Measurements from ENCODE around the gene TMEM35A. TPM values are rescaled to one million over a fixed set of nuclear protein-coding genes. Genes with fewer than 3 reads are reported as not detected.
A peak's percentile ranks its signal among the peaks of the same experiment; 100 is the strongest.

Gene TMEM35A
- total and polyA plus RNA-seq, 2 donors from 2014 or later: 0.75 to 1.1 TPM

GRCh38 chrX:101079736-101080270 is 1.1 kb downstream of the TMEM35A start:
- intact Hi-C loops (cut with DNase I): no loop called here
- no peak overlapping the region for H3K9ac ChIP-seq (ENCODE audit: low read length in 3 of 3)
- peak in 1 of 5 donors; percentile 7 for DNase-seq
- H3K27me3 ChIP-seq (ENCODE audit: control insufficient read depth, insufficient read depth, low read length): no peaks in the 10 kb centered on the region
- H3K36me3 ChIP-seq (ENCODE audit: control insufficient read depth in 2 of 3, insufficient read depth in 3 of 3, low read length in 3 of 3): no peaks in the 10 kb centered on the region
- TF ChIP-seq, protein P1, sequence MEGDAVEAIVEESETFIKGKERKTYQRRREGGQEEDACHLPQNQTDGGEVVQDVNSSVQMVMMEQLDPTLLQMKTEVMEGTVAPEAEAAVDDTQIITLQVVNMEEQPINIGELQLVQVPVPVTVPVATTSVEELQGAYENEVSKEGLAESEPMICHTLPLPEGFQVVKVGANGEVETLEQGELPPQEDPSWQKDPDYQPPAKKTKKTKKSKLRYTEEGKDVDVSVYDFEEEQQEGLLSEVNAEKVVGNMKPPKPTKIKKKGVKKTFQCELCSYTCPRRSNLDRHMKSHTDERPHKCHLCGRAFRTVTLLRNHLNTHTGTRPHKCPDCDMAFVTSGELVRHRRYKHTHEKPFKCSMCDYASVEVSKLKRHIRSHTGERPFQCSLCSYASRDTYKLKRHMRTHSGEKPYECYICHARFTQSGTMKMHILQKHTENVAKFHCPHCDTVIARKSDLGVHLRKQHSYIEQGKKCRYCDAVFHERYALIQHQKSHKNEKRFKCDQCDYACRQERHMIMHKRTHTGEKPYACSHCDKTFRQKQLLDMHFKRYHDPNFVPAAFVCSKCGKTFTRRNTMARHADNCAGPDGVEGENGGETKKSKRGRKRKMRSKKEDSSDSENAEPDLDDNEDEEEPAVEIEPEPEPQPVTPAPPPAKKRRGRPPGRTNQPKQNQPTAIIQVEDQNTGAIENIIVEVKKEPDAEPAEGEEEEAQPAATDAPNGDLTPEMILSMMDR (IDR thresholded peaks at IDR 0.05; ENCODE audit: borderline replicate concordance, extremely low read depth, insufficient read depth): no peak
- H3K4me1 ChIP-seq (ENCODE audit: control insufficient read depth in 2 of 3, insufficient read depth in 2 of 3, low read depth in 1 of 3, low read length in 3 of 3): no peaks in the 10 kb centered on the region
- no peak overlapping the region for H3K27ac ChIP-seq (ENCODE audit: low read depth in 2 of 2, low read length in 2 of 2)
- H3K4me3 ChIP-seq (ENCODE audit: low read length in 3 of 3): peak overlapping the region in 1 of 3 donors; percentile 58
- no peaks in the 10 kb centered on the region for H3K9me3 ChIP-seq (ENCODE audit: control insufficient read depth in 2 of 3, insufficient read depth in 1 of 3, low read length in 3 of 3)
- FAIRE-seq: no peak

GRCh38 chrX:101080326-101081124 is 1.8 kb downstream of the TMEM35A start:
- Histone ChIP-seq H3K4me1 (ENCODE audit: control insufficient read depth in 2 of 3, insufficient read depth in 2 of 3, low read depth in 1 of 3, low read length in 3 of 3) (no peaks in the 10 kb centered on the region), H3K4me3 (ENCODE audit: low read length in 3 of 3) (no peak overlapping the region), H3K36me3 (ENCODE audit: control insufficient read depth in 2 of 3, insufficient read depth in 3 of 3, low read length in 3 of 3) (no peaks in the 10 kb centered on the region), H3K9me3 (ENCODE audit: control insufficient read depth in 2 of 3, insufficient read depth in 1 of 3, low read length in 3 of 3) (no peaks in the 10 kb centered on the region), H3K9ac (ENCODE audit: low read length in 3 of 3) (no peak overlapping the region), H3K27ac (ENCODE audit: low read depth in 2 of 2, low read length in 2 of 2) (no peak overlapping the region), H3K27me3 (ENCODE audit: control insufficient read depth, insufficient read depth, low read length) (no peaks in the 10 kb centered on the region)
- FAIRE-seq: no peak
- no peak for DNase-seq
- TF ChIP-seq, protein P1 (IDR thresholded peaks at IDR 0.05; ENCODE audit: borderline replicate concordance, extremely low read depth, insufficient read depth): no peak
- intact Hi-C loops (cut with DNase I): no loop called here

- no peaks in the 10 kb centered on the region for H3K9me3 ChIP-seq (ENCODE audit: control insufficient read depth in 2 of 3, insufficient read depth in 1 of 3, low read length in 3 of 3)
- no peak for FAIRE-seq
- H3K27me3 ChIP-seq (ENCODE audit: control insufficient read depth, insufficient read depth, low read length): no peaks in the 10 kb centered on the region
- H3K27ac ChIP-seq (ENCODE audit: low read depth in 2 of 2, low read length in 2 of 2): no peak overlapping the region
- TF ChIP-seq, protein P1 (IDR thresholded peaks at IDR 0.05; ENCODE audit: borderline replicate concordance, extremely low read depth, insufficient read depth): no peak
- H3K4me1 ChIP-seq (ENCODE audit: control insufficient read depth in 2 of 3, insufficient read depth in 2 of 3, low read depth in 1 of 3, low read length in 3 of 3): no peaks in the 10 kb centered on the region
- H3K4me3 ChIP-seq (ENCODE audit: low read length in 3 of 3): no peak overlapping the region
- DNase-seq: no peak
- no peaks in the 10 kb centered on the region for H3K36me3 ChIP-seq (ENCODE audit: control insufficient read depth in 2 of 3, insufficient read depth in 3 of 3, low read length in 3 of 3)
- intact Hi-C loops (cut with DNase I): no loop called here
- no peak overlapping the region for H3K9ac ChIP-seq (ENCODE audit: low read length in 3 of 3)
Observed at GRCh38 chrX:101081231-101081630, 2.6 kb downstream of the TMEM35A start.

All from kidney (tissue), 14 donors.